Lung (tissue), 12 donors: ENCODE results near the gene AUH. TPM values are rescaled to one million over a fixed set of nuclear protein-coding genes. Genes with fewer than 3 reads are reported as not detected.
"Not testable (repeated sequence)": the region's sequence is repeated elsewhere in the genome, so short reads cannot be mapped to it uniquely, and the experiment has no call there.

Source experiments
- ATAC-seq: fragments of 200-7000 bp; cut with Tn5 transposase; one replicate; pipeline ENCODE4 v1.9.1; 2020; ENCODE audit warnings: moderate number of reproducible peaks; ENCODE audit not compliant: insufficient read depth, low FRiP score
- DNase-seq, 3 donors: peaks; one replicate each; pipeline ENCODE4 v3.0.0-alpha.2; 2013 to 2017
- H3K27ac ChIP-seq, 2 donors: one replicate each; pipeline ENCODE4 v1.5.1; 2013; ENCODE audit warnings: mild to moderate bottlenecking in 2 of 2, moderate library complexity in 2 of 2, control low read depth in 1 of 2, inconsistent platforms in 1 of 2, low read depth in 1 of 2, low read length in 1 of 2
- H3K27me3 ChIP-seq, 3 donors: one replicate each; pipeline ENCODE4 v1.5.1; 2013; ENCODE audit warnings: low read length in 2 of 3; ENCODE audit not compliant: control insufficient read depth in 3 of 3, insufficient read depth in 3 of 3
- H3K36me3 ChIP-seq, 4 donors: one replicate each; pipeline ENCODE4 v1.5.1; 2013; ENCODE audit warnings: low read length in 4 of 4, mild to moderate bottlenecking in 1 of 4, moderate library complexity in 1 of 4; ENCODE audit not compliant: control insufficient read depth in 4 of 4, insufficient read depth in 4 of 4
- H3K4me1 ChIP-seq, 5 donors: one replicate each; pipeline ENCODE4 v1.5.1; 2013; ENCODE audit warnings: low read length in 5 of 5, mild to moderate bottlenecking in 2 of 5, moderate library complexity in 1 of 5; ENCODE audit not compliant: control insufficient read depth in 5 of 5, insufficient read depth in 5 of 5
- H3K4me3 ChIP-seq: one replicate; pipeline ENCODE4 v1.5.1; 2013; ENCODE audit warnings: mild to moderate bottlenecking, control low read depth, moderate library complexity
- H3K9ac ChIP-seq, 2 donors: one replicate each; pipeline ENCODE4 v1.5.1; 2013; ENCODE audit warnings: low read length in 2 of 2, control low read depth in 1 of 2; ENCODE audit not compliant: insufficient read depth in 1 of 2
- H3K9me3 ChIP-seq, 4 donors: one replicate each; pipeline ENCODE4 v1.5.1; 2013; ENCODE audit warnings: low read length in 3 of 4, mild to moderate bottlenecking in 1 of 4, moderate library complexity in 1 of 4; ENCODE audit not compliant: control insufficient read depth in 4 of 4, insufficient read depth in 3 of 4
- CTCF ChIP-seq: IDR thresholded peaks from 2 replicates; pipeline ENCODE4 v1.5.1; 2012; ENCODE audit warnings: mild to moderate bottlenecking; ENCODE audit errors: control extremely low read depth, extremely low read depth
- WGBS, 2 donors: extraction: QIAGEN DNeasy Blood & Tissue Kit; methylation state at CpG; one replicate each; pipeline ENCODE4 v1.1.7; 2013; 5-methylcytosine and 5-hydroxymethylcytosine counted together
- polyA plus RNA-seq, 2 donors: library from polyadenylated mRNA; stranded (reverse); fragments of 200-250 nt; gene quantifications; one replicate each; pipeline ENCODE4 v1.2.1, GENCODE V29; 2013
- total RNA-seq, 2 donors: library from RNA; depleted of rRNA in 1 of 2; stranded (reverse); fragments of >200 nt in 1 of 2; gene quantifications; one replicate each; pipeline ENCODE4 v1.2.1, GENCODE V29; 2014 to 2021
- donor health status: control.
- donor health status: control.
- donor health status: Bipolar disorder and iron deficiency.
- donor health status: healthy.
- donor health status: DM: yes; HTN: yes; CAD: no.

AUH gene
- total and polyA plus RNA-seq, 4 donors: 10.5 to 76.8 (median 16.2) TPM

GRCh38 chr9:91391412-91391811 is 29.7 kb upstream of the AUH start:
- Histone ChIP-seq H3K9ac (no peak overlapping the region), H3K27ac (no peak overlapping the region), H3K27me3 (no peaks in the 10 kb centered on the region), H3K36me3 (no peaks in the 10 kb centered on the region), H3K4me1 (no peaks in the 10 kb centered on the region), H3K4me3 (no peak overlapping the region), H3K9me3 (no peaks in the 10 kb centered on the region)
- 70 to 77% methylated on average over 5 of the region's 5 CpGs for WGBS, 2 donors
- ATAC-seq (no peak), DNase-seq (no peak)
- TF ChIP-seq CTCF: no peak

GRCh38 chr9:91389686-91390085 is 28.0 kb upstream of the AUH start:
- WGBS, 2 donors: 96% methylated on average over 4 of the region's 4 CpGs
- not testable (repeated sequence) for H3K4me1 ChIP-seq, DNase-seq, H3K9me3 ChIP-seq, H3K4me3 ChIP-seq, ATAC-seq, H3K36me3 ChIP-seq, H3K27me3 ChIP-seq, H3K27ac ChIP-seq, H3K9ac ChIP-seq

- TF ChIP-seq CTCF: no peak
- Histone ChIP-seq H3K9me3 (no peaks in the 10 kb centered on the region), H3K27me3 (no peaks in the 10 kb centered on the region), H3K4me3 (no peak overlapping the region), H3K4me1 (no peaks in the 10 kb centered on the region), H3K9ac (no peak overlapping the region), H3K36me3 (no peaks in the 10 kb centered on the region), H3K27ac (no peak overlapping the region)
- DNase-seq: no peak
- no peak for ATAC-seq
Observed at GRCh38 chr9:91386765-91387164, 25.0 kb upstream of the AUH start.

GRCh38 chr9:91384954-91385353 is 23.2 kb upstream of the AUH start:
- Histone ChIP-seq H3K4me3 (no peak overlapping the region), H3K4me1 (peaks cover 0 to 5% (median 0%) of the 10 kb centered on the region in 5 donors), H3K9me3 (no peaks in the 10 kb centered on the region), H3K36me3 (no peaks in the 10 kb centered on the region), H3K27ac (no peak overlapping the region), H3K9ac (no peak overlapping the region), H3K27me3 (no peaks in the 10 kb centered on the region)
- ATAC-seq (no peak), DNase-seq (no peak)
- WGBS, 2 donors: 67 to 91% methylated on average over 1 of the region's 1 CpG
- TF ChIP-seq CTCF: no peak
